Sigmoid colon (tissue), 7 donors: Measurements from ENCODE around the gene HLA-F. TPM values are rescaled to one million over a fixed set of nuclear protein-coding genes. Genes with fewer than 3 reads are reported as not detected.
A peak's percentile ranks its signal among the peaks of the same experiment; 100 is the strongest.

Source experiments
- DNase-seq: peaks from one replicate; pipeline ENCODE4 v3.0.0-alpha.2; 2019
- H3K27ac ChIP-seq, 4 donors: fragments of 200-600 bp; sonication (generic); one replicate each; pipeline ENCODE4 v1.5.1; 2016 to 2019; ENCODE audit warnings: mild to moderate bottlenecking in 1 of 4
- H3K27me3 ChIP-seq, 3 donors: fragments of 200-600 bp; sonication (generic); one replicate each; pipeline ENCODE4 v1.5.1; 2019; ENCODE audit warnings: mild to moderate bottlenecking in 1 of 3
- H3K36me3 ChIP-seq, 4 donors: fragments of 200-600 bp; sonication (generic); one replicate each; pipeline ENCODE4 v1.5.1; 2016 to 2019
- H3K4me1 ChIP-seq, 4 donors: fragments of 200-600 bp; sonication (generic); one replicate each; pipeline ENCODE4 v1.5.1; 2017 to 2019
- H3K4me3 ChIP-seq, 4 donors: fragments of 200-600 bp; sonication (generic); one replicate each; pipeline ENCODE4 v1.5.1; 2017 to 2019; ENCODE audit warnings: mild to moderate bottlenecking in 2 of 4, moderate library complexity in 1 of 4
- H3K9me3 ChIP-seq, 4 donors: fragments of 200-600 bp in 3 of 4; sonication (generic) in 3 of 4; one replicate each; pipeline versions ENCODE4 v1.5.1 to v1.6.1; 2013 to 2019
- EP300 ChIP-seq, 4 donors: sonication (generic); formaldehyde crosslinking; IDR thresholded peaks; one replicate each; pipeline ENCODE4 v1.6.1; 2017; ENCODE audit warnings: antibody characterized with exemption in 4 of 4
- POLR2A ChIP-seq, 2 donors: fragments of 450-650 bp; IDR thresholded peaks; one replicate each; pipeline ENCODE4 v1.6.1; 2016; ENCODE audit warnings: antibody characterized with exemption in 2 of 2, mild to moderate bottlenecking in 2 of 2, moderate library complexity in 2 of 2
- POLR2AphosphoS5 ChIP-seq, 4 donors: sonication (generic); formaldehyde crosslinking; IDR thresholded peaks; one replicate each; pipeline ENCODE4 v1.6.1; 2017; ENCODE audit warnings: antibody characterized with exemption in 4 of 4
- WGBS, 2 donors: extraction: QIAGEN DNeasy Blood & Tissue Kit; methylation state at CpG; one replicate each; pipeline ENCODE4 v1.1.7; 2013; 5-methylcytosine and 5-hydroxymethylcytosine counted together
- intact Hi-C: fragments of 100-400 bp; cut with DNase I; formaldehyde crosslinking; loops from one replicate; pipeline ENCODE4 v1.15.1; 2023
- polyA plus RNA-seq, 3 donors: library from polyadenylated mRNA; stranded (reverse); fragments of 200-250 nt; gene quantifications; one replicate each; pipeline ENCODE4 v1.2.3, GENCODE V29; 2013
- total RNA-seq, 4 donors: library from RNA; depleted of rRNA; stranded (reverse); fragments of >200 nt; gene quantifications; one replicate each; pipeline ENCODE4 v1.1.0, GENCODE V29; 2016
- TF ChIP-seq, protein P1 (sequence below), 4 experiments: fragments of 450-650 bp in 3 of 4; fragments of 200-600 bp in 1 of 4; IDR thresholded peaks; one replicate each; pipeline ENCODE4 v1.5.1; 2016 to 2019; ENCODE audit warnings: antibody characterized with exemption in 4 of 4, mild to moderate bottlenecking in 3 of 4, moderate library complexity in 2 of 4
- donor health status: healthy with polysubstance abuse.
- donor health status: Bipolar disorder and iron deficiency.
- donor health status: healthy.

The HLA-F gene
- 10 to 100 TPM; 33.4 to 74.2 (median 38.5) TPM for total RNA-seq
- polyA plus RNA-seq = 100 to 1,000 TPM in 1 of 3 donors, 10 to 100 TPM in 2; 43.2 to 504 (median 70.7) TPM

DNA sequence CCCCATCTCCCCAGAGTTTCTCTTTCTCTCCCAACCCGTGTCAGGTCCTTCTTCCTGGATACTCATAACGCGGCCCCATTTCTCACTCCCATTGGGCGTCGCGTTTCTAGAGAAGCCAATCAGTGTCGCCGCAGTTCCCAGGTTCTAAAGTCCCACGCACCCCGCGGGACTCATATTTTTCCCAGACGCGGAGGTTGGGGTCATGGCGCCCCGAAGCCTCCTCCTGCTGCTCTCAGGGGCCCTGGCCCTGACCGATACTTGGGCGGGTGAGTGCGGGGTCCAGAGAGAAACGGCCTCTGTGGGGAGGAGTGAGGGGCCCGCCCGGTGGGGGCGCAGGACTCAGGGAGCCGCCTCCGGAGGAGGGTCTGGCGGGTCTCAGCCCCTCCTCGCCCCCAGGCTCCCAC is at the start of gene HLA-F:
TSS of gene HLA-F (plus strand) at position 173 of the 404 bp plus-strand sequence. CDS start at position 203, 30 bp downstream.
- H3K4me1 ChIP-seq = peaks cover 0 to 20% (median 8%) of the 10 kb centered on the region in 4 donors
- WGBS, 2 donors = 0 to 1% methylated on average over 26 of the region's 26 CpGs
- TF ChIP-seq POLR2A (IDR thresholded peaks at IDR 0.05) = no peak
- peak; percentile 74 to 84 (median 80) for TF ChIP-seq POLR2AphosphoS5 (IDR thresholded peaks at IDR 0.05)
- H3K4me3 ChIP-seq = peak within 1 kb of the TSS; percentile 67 to 89 (median 80)
- H3K36me3 ChIP-seq = peaks cover 0 to 26% (median 7%) of the 10 kb centered on the region in 4 donors
- DNase-seq = peak; percentile 95
- H3K27me3 ChIP-seq = no peaks in the 10 kb centered on the region
- peak within 1 kb of the TSS; percentile 84 to 86 (median 85) for H3K27ac ChIP-seq
- intact Hi-C loops = loop anchor here (10.0 kb wide), 1 partner anchor 602 kb away; the partner anchor contains the start of gene TRIM39
- H3K9me3 ChIP-seq = no peaks in the 10 kb centered on the region

DNA sequence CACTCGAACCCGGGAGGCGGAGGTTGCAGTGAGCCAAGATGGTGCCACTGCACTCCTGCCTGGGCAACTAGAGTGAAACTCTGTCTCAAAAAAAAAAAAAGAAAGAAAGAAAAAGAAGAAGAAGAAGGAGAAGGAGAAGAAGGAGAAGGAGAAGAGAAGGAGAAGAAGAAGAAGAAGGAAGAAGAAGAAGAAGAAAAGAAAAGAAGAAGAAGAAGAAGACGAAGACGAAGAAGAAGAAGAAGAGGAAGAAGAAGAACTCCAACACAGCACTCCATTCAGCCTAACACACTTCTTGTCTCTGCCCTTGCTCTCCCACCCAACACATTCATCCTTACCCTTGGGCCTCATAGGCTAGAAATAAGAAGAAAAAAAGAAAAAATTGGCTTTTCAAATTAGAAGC is 49.2 kb upstream of the HLA-F start:
- H3K27me3 ChIP-seq = peaks cover 0 to 24% (median 0%) of the 10 kb centered on the region in 3 donors
- WGBS, 2 donors = 85 to 90% methylated on average over 5 of the region's 5 CpGs
- no peak overlapping the region for H3K27ac ChIP-seq
- no peaks in the 10 kb centered on the region for H3K4me1 ChIP-seq
- H3K36me3 ChIP-seq = no peaks in the 10 kb centered on the region
- no peak for DNase-seq
- intact Hi-C loops = no loop called here
- H3K9me3 ChIP-seq = no peaks in the 10 kb centered on the region
- TF ChIP-seq POLR2AphosphoS5 (IDR thresholded peaks at IDR 0.05) (no peak), POLR2A (IDR thresholded peaks at IDR 0.05) (no peak), EP300 (IDR thresholded peaks at IDR 0.05) (no peak)
- TF ChIP-seq, protein P1, sequence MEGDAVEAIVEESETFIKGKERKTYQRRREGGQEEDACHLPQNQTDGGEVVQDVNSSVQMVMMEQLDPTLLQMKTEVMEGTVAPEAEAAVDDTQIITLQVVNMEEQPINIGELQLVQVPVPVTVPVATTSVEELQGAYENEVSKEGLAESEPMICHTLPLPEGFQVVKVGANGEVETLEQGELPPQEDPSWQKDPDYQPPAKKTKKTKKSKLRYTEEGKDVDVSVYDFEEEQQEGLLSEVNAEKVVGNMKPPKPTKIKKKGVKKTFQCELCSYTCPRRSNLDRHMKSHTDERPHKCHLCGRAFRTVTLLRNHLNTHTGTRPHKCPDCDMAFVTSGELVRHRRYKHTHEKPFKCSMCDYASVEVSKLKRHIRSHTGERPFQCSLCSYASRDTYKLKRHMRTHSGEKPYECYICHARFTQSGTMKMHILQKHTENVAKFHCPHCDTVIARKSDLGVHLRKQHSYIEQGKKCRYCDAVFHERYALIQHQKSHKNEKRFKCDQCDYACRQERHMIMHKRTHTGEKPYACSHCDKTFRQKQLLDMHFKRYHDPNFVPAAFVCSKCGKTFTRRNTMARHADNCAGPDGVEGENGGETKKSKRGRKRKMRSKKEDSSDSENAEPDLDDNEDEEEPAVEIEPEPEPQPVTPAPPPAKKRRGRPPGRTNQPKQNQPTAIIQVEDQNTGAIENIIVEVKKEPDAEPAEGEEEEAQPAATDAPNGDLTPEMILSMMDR (IDR thresholded peaks at IDR 0.05) = no peak
- no peak overlapping the region for H3K4me3 ChIP-seq

DNA sequence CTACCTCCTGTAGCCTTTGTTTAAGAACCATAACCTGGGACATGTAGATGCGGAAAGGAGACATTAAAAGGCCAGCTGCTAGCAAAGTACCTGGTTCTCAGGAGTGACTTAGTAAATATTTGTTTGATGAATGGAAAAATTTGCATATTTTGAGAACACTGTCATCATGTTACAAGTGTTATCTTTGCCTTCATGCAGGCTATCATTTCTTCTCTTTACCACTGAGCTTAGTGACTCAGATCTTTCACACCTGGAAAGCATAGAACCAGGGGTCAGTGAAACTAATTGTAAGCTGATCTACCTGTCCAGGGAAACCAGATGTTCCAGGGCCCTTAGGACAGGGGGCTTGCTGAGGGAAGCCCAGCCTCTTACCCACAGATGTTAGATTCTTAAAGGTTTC is 47.7 kb upstream of the HLA-F start:
- no peak for DNase-seq
- H3K4me3 ChIP-seq = no peak overlapping the region
- TF ChIP-seq POLR2A (IDR thresholded peaks at IDR 0.05) (no peak), EP300 (IDR thresholded peaks at IDR 0.05) (no peak), POLR2AphosphoS5 (IDR thresholded peaks at IDR 0.05) (no peak)
- TF ChIP-seq, protein P1 (IDR thresholded peaks at IDR 0.05) = no peak
- 94 to 97% methylated on average over 1 of the region's 1 CpG for WGBS, 2 donors
- no peaks in the 10 kb centered on the region for H3K9me3 ChIP-seq
- H3K27ac ChIP-seq = no peak overlapping the region
- H3K36me3 ChIP-seq = no peaks in the 10 kb centered on the region
- no peaks in the 10 kb centered on the region for H3K4me1 ChIP-seq
- intact Hi-C loops = no loop called here
- peaks cover 0 to 11% (median 0%) of the 10 kb centered on the region in 3 donors for H3K27me3 ChIP-seq

DNA sequence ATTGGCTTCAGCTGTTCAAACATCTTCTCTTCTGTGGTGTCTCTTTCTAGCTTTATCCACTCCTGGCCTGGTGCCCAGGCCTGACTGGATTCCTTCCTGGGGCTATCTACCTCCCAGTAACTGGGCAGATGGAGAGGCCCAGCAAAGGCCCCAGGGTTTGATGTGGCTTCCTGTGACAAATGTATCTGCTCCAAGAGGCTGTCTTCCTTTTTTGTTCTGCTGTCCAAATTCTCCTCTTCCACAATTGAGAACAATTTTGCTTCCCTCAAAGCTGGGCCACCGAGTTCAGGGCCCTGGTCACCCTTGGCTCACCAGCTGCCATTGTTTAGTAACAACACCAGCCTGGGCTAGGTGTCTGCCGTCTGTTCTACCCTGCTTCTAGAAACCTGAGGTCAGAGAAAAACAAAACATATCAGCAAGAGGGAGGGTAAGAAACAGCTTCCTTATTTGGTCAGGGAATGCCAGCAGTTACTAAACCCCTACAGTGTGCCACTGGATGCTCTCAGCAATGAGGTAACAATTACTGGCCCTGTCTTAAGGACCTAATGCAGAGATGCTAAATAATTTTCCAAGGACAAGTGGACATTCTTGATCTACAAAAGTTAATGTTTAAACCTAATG is 46.1 kb upstream of the HLA-F start:
- Histone ChIP-seq H3K27ac (no peak overlapping the region), H3K4me3 (no peak overlapping the region), H3K36me3 (no peaks in the 10 kb centered on the region), H3K9me3 (no peaks in the 10 kb centered on the region), H3K4me1 (no peaks in the 10 kb centered on the region), H3K27me3 (peaks cover 0 to 4% (median 0%) of the 10 kb centered on the region in 3 donors)
- intact Hi-C loops = no loop called here
- no peak for DNase-seq
- TF ChIP-seq POLR2AphosphoS5 (IDR thresholded peaks at IDR 0.05) = no peak
- TF ChIP-seq EP300 (IDR thresholded peaks at IDR 0.05) = no peak
- TF ChIP-seq, protein P1 (IDR thresholded peaks at IDR 0.05) = no peak
- TF ChIP-seq POLR2A (IDR thresholded peaks at IDR 0.05) = no peak
- 27 to 32% methylated on average over 2 of the region's 2 CpGs for WGBS, 2 donors

DNA sequence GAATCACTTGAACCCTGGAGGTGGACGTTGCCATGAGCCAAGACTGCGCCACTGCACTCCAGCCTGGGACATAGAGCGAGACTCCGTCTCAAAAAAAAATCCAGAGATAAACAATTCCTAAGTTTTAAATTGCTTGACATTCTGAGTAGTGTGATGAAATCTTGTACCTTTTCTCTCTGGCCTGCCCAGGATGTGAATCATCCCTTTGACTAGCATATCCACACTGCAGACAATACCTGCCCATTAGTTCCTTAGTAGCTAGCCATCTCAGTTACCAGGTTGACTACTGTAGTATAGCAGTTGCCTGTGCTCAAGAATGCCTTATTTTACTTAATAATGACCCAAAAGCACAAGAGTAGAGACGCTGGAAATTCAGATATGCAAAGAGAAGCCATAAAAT is 45.1 kb upstream of the HLA-F start:
- Histone ChIP-seq H3K9me3 (no peaks in the 10 kb centered on the region), H3K27ac (no peak overlapping the region), H3K4me1 (no peaks in the 10 kb centered on the region), H3K36me3 (no peaks in the 10 kb centered on the region), H3K4me3 (no peak overlapping the region), H3K27me3 (peaks cover 0 to 4% (median 0%) of the 10 kb centered on the region in 3 donors)
- no peak for TF ChIP-seq POLR2A (IDR thresholded peaks at IDR 0.05)
- TF ChIP-seq POLR2AphosphoS5 (IDR thresholded peaks at IDR 0.05) = no peak
- TF ChIP-seq EP300 (IDR thresholded peaks at IDR 0.05) = no peak
- TF ChIP-seq, protein P1 (IDR thresholded peaks at IDR 0.05) = no peak
- WGBS, 2 donors = 86 to 89% methylated on average over 5 of the region's 5 CpGs
- no peak for DNase-seq
- intact Hi-C loops = no loop called here
